SK-N-SH (cell line): ENCODE data around the gene GABRG3.

Experiments used
- EP300 ChIP-seq, 2 experiments: IDR thresholded peaks; 2 replicates each; pipeline versions ENCODE4 v1.4.0 to v1.6.1; 2012; ENCODE audit warnings: borderline replicate concordance in 1 of 2, low read depth in 1 of 2, low read length in 1 of 2
- NFIC ChIP-seq: IDR thresholded peaks from 2 replicates; pipeline ENCODE4 v1.4.0; 2012; ENCODE audit warnings: borderline replicate concordance
- RFX5 ChIP-seq: IDR thresholded peaks from 2 replicates; pipeline ENCODE4 v1.6.1; 2012; ENCODE audit warnings: mild to moderate bottlenecking, improper control_type of control experiment, low read length
- TAF1 ChIP-seq: IDR thresholded peaks from 2 replicates; pipeline ENCODE4 v1.6.1; 2012; ENCODE audit warnings: low read depth, mild to moderate bottlenecking, low read length, moderate library complexity, borderline replicate concordance
- TF ChIP-seq, protein P1 (sequence below): fragments of 200-600 bp; sonication (generic); IDR thresholded peaks from 2 replicates; pipeline ENCODE4 v1.6.1; 2017; ENCODE audit warnings: antibody characterized with exemption, mild to moderate bottlenecking, moderate library complexity
- TF ChIP-seq, protein P2 (sequence below): IDR thresholded peaks from 2 replicates; pipeline ENCODE4 v1.4.0; 2012; ENCODE audit warnings: low read depth

GRCh38 chr15:27232876-27233275 lies 261.9 kb downstream of the GABRG3 start:
- TF ChIP-seq, protein P1, sequence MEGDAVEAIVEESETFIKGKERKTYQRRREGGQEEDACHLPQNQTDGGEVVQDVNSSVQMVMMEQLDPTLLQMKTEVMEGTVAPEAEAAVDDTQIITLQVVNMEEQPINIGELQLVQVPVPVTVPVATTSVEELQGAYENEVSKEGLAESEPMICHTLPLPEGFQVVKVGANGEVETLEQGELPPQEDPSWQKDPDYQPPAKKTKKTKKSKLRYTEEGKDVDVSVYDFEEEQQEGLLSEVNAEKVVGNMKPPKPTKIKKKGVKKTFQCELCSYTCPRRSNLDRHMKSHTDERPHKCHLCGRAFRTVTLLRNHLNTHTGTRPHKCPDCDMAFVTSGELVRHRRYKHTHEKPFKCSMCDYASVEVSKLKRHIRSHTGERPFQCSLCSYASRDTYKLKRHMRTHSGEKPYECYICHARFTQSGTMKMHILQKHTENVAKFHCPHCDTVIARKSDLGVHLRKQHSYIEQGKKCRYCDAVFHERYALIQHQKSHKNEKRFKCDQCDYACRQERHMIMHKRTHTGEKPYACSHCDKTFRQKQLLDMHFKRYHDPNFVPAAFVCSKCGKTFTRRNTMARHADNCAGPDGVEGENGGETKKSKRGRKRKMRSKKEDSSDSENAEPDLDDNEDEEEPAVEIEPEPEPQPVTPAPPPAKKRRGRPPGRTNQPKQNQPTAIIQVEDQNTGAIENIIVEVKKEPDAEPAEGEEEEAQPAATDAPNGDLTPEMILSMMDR: no peak
- TF ChIP-seq NFIC: no peak
- TF ChIP-seq TAF1: no peak
- TF ChIP-seq RFX5: no peak
- TF ChIP-seq, protein P2, sequence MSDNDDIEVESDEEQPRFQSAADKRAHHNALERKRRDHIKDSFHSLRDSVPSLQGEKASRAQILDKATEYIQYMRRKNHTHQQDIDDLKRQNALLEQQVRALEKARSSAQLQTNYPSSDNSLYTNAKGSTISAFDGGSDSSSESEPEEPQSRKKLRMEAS: no peak
- TF ChIP-seq EP300 (IDR thresholded peaks at IDR 0.05; ENCODE audit: borderline replicate concordance in 1 of 2, low read depth in 1 of 2, low read length in 1 of 2): no peak
